Uterine smooth muscle cell (primary cell): ENCODE measurements around the gene CCDC89. TPM values are rescaled to one million over a fixed set of nuclear protein-coding genes. Genes with fewer than 3 reads are reported as not detected.

Experiments used
- total RNA-seq: library from RNA; depleted of rRNA; stranded (reverse); fragments of >200 nt; gene quantifications from 2 replicates; pipeline ENCODE4 v1.2.3, GENCODE V29; 2014

Gene CCDC89
- total RNA-seq, result 4.0 and 7.9 TPM in 2 replicates

GRCh38 chr11:85685820-85686459 lies at the start of gene CCDC89:
Gene CCDC89, minus strand, starts transcription at chr11:85686195. Its CDS starts 65 bp downstream, at chr11:85686130.

GRCh38 chr11:85664615-85665481 lies 21.1 kb downstream of the CCDC89 start, which contains the start of gene CREBZF:
Gene CREBZF, minus strand, starts transcription at chr11:85665129. Its CDS starts 254 bp downstream, at chr11:85664875.

GRCh38 chr11:85647604-85648299 lies 38.2 kb downstream of the CCDC89 start, which contains the start of gene TMEM126A:
Gene TMEM126A, plus strand, starts transcription at chr11:85647967. Its CDS starts 2,289 bp downstream, at chr11:85650256.

Other genes starting within 250 kb of the CCDC89 start
- gene DLG2, start 58.9 kb downstream of the CCDC89 start, total RNA-seq, result 0.75 and 1.1 TPM in 2 replicates
- gene TMEM126B, start 57.6 kb downstream of the CCDC89 start, total RNA-seq, result 76.9 and 79.9 TPM in 2 replicates
- gene TMEM126A, start 38.2 kb downstream of the CCDC89 start, total RNA-seq, result 43.7 and 68.8 TPM in 2 replicates
- 53.8 and 55.0 TPM in 2 replicates for gene CREBZF, start 21.1 kb downstream of the CCDC89 start, total RNA-seq
- 7.9 and 11.5 TPM in 2 replicates for gene SYTL2, start 124.9 kb upstream of the CCDC89 start, total RNA-seq
- gene CCDC83, start 169.2 kb upstream of the CCDC89 start, total RNA-seq, result not detected in 2 replicates